ENCODE measurements around the gene CDH23. TPM values are rescaled to one million over a fixed set of nuclear protein-coding genes. Genes with fewer than 3 reads are reported as not detected.

The CDH23 gene
- polyA plus RNA-seq, 1 donor: 4.2 TPM

DNA sequence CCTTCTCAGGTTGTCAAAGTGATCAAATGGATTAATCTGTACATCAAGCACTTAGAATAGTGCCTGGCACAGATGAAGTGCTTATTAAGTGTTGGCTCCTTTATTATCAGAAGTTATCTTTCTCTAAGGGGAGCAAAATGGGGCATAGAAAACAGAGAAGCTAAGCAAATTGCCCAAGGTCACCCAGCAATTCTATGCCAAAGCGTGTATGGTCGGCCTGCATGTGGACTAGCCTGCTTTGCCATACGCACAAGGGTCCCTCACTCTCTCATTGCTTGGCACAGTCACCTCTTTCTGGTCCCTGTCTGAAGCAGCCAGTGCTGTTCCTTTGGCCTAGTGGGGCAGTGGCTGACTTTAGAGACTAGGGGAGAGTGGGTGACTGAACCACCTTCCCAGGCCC is 45.3 kb downstream of the CDH23 start:
- no peak for DNase-seq

DNA sequence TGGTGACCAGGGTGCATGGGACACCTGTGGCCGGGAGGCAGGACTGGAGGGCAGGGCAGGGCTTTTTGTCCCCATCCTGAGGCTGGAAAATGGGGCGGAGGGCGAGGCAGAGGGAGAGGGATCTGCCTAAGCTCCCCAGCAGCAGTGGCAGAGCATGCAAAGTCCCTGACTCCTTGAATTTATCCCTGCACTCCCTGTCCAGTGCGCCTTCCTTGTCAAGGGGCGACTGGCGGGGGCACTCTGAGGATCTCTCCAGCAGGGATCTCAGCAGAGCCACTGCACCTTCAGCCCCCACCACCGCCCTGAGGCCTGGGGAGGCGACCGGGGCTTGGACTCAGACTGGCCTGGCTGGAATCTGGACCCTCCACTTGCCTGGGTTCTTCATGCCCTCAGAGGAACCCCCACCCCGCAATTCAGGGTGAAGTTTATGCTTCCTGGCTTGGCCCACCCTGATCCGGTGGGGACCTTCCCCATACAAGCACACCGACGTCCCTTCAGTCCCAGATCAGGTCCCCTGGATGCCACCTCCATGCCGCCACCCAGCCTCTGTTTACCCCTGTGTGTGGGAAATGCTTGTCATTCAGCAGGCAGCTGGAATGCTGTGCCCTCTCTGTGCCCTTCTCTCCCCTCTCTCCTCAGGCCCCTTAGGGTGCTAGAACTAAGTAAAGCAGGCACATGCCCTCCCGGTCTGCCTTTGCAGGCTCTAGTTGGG is 46.3 kb downstream of the CDH23 start:
- DNase-seq: no peak

DNA sequence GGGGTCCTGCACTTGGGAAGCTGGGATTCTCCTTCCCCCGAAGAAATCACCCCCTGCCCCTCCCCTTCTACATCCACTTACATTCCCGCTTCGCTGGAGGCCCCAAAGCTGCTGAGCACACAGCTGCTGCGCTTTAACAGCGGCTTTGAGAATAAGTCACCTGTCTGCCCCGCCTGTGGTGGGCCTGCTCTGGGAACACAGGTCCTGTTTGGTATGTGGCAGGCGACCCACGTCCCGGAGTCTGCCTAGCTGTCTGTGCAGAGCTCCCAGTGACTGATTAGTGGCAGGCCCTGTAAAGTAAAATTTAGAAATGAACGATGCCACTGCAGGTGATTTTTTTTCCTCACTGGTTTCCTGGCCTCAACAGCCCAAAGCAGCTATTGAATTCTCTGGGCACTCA is 47.0 kb downstream of the CDH23 start:
- no peak for DNase-seq

DNA sequence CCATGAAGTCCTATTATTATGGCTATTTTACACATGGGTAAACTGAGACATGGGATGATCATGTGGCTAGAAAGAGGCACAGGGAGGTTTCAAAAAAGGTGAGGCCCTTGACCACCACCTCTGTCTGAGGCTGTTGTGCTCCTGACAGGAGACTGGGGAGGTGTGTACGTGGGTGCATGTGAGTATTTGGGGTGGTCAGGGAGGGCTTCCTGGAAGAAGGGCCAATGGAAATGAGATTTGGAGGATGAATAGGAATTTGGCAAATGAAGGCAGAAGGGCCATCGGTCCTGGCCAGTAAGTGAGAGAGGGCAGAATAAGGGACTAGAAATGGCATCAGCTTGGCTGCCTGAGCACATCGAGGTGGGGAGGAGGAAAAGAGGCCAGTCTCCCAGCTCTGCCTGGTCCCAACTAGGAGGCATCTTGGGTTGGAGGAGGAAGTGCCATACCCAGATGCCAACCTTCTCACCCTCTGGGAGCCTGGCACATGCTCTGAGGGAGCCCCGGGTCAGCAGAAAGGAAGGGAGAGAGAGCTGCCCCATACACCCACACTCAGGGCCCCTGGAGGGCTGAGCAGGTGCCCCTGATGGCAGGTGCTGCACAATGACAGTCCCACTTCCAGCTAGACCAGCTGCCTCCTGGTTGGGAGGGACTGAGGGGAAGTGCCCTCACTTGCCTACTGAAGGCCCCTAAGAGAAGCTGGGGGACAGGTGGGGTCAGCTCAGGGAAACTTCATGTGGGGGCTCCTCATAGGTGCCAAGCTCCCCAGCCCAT is 47.7 kb downstream of the CDH23 start:
- DNase-seq: no peak

DNA sequence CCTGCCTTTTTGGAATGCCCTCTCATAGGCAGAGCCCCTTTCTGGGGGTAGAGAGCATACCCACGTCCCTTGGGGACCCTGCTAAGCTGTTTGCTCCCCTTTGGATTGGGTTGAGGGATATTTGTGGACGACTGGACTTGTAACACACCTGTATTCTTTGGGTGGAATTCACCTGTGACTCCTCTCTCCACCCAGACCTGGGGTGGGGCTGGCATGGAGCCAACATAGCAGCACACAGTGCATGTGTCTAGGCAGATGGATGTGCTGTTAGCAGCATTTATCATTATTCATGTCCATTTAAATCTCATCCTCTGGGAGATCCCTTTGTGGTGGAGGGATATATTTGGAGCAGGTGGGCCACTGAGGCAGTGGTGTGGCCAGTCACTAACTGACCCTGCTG is 51.0 kb downstream of the CDH23 start:
- DNase-seq: no peak

DNA sequence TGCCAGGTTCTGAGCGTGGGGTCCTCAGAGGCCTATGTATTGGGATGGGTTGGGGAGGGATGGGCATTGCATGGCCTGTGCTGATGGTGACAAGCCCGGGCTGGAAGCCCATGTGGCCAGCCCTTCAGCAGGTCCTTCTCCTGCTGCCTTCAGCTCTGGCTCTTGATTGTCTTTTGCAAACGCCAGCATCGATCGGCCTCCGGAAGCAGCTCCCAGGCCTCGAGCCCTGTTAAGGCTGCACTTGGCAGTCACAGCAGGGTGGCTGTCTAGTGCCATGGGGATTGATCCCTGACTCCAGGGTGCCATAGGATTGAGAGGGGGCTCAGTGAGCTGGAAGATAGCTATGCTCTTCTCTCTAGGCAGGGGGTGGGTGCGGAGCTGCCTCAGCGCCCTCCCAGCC is 51.4 kb downstream of the CDH23 start:
- no peak for DNase-seq

DNA sequence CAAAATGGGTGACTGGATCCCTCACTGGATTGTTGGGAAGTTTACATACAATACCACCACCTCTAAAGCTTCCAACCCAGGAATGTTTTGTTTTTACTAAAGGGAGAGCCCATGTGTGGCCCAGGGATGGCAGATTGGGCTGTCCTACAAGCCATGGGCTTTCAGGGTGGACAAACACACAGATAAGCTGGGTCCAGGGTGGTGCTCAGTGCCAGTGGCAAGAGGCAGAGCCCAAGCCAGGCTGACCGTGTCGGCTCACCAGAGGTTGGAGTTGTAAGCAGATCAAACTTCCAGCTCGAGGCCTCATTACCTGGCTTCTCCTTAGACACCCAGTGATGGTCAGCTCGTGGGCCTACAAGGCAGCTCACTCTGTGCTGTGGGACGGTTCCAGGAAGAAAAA is 52.3 kb downstream of the CDH23 start:
- DNase-seq: no peak

DNA sequence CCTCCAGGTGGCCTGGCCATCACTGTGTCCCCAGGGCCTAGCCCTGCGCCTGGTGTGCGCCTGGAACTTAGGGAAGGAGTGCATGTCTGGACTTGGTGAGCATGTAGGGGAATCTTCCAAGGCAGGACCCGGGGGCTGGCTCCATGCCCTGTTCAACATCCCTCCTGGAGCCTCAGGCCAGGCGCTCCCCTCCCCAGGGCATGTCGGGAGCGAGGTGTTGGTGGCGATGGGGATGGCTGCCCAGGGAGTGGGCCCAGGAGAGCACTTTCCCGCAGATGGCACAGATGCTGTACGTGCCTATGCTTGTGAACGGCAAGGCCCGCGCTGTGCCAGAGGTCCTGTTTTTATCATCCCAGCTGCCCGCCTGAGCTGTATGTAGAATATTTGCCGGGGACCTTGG is 55.0 kb downstream of the CDH23 start:
- no peak for DNase-seq

DNA sequence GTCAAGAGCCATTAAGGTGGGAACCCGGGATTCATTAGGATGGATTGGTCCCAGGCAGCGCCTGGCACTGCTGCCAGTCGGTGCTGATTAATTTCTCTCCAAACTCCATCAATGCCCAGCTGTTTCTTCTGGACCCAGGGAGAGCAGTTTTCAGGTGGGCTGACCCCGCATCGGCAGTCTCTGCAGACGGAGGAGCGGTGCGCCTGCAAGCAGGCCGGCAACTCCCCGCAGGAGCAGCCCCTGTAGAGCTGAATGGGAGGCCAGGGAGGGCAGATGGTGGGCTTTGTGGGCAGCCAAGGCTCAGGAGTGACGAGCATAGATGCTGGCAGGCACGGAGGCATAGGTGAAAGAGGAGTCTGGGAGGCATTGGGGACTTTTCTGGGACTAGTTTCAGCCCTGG is 56.5 kb downstream of the CDH23 start:
- DNase-seq: no peak

DNA sequence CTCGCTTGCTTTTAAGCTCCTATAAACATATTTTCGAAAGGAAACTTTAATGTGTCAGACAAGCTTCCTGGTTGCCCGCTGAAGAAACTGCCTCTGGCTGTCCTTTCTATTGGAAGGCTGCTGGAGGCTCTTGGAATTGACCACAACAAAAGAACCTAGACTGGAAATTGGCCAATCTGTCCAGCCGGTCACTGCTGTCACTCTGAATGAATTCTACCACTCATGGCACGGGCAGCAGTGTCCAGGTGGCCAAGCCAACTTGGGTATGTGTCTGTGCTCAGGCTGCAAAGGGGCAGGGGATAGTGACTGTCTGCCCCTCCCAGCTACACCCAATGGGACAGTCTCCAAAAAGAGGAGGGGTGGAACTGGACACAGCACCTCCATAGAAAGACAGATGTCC is 57.6 kb downstream of the CDH23 start:
- DNase-seq: no peak

DNA sequence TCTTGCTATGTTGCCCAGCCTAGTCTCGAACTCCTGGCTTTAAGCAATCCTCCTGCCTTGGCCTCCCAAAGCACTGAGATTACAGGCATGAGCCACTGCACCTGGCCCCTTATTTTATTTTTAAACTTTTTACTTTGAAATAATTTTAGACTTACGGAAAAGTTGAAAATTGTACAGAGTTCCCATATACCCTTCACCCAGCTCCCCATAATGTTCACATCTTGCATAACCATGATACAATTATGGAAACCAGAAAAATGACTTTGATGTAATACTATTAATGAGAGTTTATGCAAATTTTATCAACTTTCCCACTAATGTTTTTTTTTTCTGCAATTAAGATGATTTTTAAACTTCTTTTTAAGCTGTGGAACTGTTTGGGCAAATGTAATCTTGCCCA is 58.3 kb downstream of the CDH23 start:
- DNase-seq: no peak

DNA sequence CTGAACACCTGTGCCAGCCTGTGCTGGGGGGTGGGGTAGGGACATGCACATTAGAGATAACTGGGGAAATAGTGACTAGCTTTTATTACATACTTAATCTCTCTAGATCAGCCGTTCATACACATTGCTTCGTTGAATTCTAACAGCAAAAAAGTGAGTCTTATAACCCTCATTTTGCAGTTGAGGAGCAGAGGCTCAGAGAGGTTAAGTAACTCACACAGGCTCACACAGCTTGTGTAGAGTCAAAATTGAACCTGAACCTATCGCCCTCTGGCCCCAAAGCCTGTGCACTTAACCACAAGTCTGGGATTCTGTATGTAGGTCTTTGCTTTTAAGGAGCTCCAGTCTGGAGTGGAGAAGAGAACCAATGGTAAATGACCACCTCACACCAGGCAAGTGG is 59.9 kb downstream of the CDH23 start:
- no peak for DNase-seq

DNA sequence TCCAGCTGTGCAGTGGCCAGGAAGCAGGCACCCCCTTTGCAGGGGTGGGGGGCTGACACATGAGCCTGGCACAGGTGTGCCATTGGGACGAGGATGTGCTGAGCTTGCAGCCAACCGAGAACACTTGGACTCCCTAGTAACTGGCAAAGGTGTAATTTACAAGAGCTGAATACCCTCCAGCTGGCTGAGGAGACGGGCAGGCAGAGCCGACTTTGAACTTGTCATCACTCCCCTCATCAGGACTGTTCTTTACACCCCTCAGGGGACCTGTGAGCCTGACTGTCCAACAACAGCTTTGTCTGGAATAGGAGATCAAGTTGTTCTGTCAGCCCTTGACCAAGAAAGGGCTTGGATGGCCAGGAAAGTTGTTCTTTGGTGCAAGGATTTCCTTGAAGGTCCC is 61.2 kb downstream of the CDH23 start:
- DNase-seq: no peak

DNA sequence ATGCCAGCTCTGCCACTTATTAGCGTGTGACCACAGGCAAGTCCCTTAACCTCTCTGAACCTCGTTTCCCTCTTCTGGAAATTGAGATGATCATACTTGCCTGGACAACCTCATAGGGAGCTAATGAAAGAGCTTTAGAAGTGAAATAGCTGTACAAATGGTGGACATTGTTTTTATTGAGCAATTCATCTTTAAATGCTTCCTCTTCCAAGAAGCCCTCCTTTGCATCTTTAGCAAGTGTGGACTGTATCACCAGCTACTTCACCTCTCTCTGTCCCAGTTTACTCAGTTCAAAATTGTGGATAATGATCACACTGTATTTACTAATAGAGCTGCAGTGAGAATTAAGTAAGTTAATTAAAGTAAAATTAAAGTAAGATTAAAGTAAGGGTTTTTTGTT is 61.7 kb downstream of the CDH23 start:
- no peak for DNase-seq

DNA sequence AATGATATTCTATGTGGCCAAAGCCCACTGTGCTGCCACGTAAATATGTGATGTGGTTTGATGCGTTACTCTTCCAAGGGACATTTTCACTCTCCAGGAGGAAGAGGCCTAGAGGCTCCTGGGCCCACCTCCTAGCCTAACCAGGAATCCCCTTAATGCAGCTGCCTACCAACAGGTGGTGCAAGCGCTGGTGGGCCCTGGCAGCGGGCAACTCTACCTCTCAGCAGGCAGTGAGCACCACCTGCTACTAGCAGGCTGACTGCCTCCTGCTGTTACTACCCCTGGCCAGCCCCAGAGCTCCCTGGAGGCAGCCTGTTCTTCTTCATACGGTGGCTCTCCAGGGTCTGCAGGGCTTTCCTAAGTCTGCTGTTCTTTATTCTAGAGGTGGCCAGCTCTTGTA is 62.8 kb downstream of the CDH23 start:
- no peak for DNase-seq

DNA sequence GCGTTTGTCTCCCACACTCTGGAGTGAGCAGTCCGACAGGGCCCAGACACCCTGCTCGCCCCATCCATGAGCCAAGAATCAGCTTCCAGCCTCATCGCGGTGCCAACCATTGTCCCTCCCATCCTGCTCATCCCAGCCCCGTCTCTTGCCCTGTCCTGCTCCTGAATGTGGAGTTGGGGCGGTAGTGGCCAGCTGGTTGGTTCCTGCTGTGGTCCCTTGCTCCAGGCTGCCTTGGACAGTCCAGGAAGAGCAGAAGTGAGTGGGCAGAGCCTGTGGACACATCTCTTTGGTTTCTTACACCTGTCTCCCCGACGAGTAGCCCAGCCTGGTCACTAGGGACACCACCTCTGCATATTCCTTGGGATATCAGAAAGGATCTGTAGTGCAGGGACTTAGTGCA is 63.9 kb downstream of the CDH23 start:
- no peak for DNase-seq

DNA sequence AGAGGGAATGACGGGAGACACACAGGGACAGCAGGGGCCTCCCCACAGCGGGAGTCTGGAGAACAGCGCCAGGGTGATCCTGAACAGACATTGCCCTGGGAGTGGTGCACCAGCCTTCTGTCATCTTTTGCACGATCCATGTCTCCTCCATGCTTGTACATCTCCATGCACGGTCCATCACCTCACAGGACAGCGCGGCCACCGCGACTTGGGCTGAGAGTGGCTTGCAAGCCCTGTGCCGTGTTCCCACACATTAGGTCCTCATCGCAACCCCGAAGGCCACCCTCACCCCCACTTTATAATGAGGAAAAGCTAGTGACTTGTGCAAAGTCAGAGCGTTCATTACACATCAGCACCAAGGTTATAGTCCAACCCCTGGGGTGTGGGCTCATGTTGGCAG is 64.7 kb downstream of the CDH23 start:
- no peak for DNase-seq

DNA sequence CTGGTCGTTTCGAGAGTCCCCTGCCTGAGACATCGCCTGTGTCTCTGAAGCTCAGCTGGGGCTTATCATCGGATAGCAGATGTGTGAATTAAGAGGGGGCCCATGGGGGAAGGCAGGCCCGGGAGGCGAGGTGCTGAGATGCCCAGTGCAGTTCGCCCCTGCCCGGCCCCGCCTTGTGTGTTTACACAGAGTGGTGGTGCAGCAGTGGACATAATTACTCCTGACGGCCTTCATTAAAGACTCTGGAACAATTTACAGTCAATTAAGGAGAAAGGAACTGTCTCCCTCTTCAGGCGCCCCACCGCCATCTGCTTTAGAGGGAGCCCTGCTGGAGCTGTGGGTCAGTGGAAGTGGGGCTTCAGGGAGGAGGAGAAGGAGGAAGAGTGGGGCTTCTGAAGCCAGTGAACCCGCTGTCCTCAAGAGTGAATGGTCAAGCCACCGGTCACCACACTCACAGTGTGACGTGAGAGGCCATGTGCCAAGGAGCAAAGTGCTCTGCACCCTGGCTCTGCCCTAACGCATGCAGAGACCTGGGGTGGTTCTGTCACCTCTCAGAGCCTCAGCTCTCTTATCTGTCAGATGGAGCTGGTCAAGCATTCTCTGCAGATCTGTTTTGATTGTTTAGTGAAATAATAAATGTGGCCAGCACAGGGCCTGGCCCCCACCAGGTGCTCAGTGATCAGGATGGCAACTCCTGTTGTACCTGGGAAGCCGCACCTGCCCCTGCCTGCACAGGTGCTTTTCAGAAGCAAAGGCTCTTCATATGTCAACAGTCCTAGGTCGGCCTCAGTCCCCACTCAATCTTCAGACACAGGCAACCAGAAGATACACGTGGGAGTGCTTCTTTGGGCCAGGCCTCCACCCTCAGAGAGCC is 65.6 kb downstream of the CDH23 start:
- no peak for DNase-seq

DNA sequence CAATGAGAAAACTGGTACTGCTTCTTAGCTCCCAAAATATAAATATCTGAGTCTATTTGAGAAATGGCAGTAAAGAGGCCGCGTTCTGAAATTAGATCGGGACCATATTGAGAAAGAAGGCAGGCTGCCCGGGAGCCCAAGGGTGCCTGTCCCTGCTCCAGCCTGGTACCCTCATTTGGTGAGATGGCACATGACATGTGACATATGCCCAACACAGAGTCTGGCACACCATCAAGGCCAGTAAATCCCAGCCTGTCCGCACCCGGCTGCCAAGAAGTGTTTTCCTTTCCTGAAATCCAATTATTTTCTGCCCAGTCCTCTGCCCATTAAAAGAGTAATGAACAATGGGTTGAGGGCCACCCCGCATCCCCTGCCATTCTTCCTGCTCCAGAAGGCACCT is 66.4 kb downstream of the CDH23 start:
- no peak for DNase-seq

DNA sequence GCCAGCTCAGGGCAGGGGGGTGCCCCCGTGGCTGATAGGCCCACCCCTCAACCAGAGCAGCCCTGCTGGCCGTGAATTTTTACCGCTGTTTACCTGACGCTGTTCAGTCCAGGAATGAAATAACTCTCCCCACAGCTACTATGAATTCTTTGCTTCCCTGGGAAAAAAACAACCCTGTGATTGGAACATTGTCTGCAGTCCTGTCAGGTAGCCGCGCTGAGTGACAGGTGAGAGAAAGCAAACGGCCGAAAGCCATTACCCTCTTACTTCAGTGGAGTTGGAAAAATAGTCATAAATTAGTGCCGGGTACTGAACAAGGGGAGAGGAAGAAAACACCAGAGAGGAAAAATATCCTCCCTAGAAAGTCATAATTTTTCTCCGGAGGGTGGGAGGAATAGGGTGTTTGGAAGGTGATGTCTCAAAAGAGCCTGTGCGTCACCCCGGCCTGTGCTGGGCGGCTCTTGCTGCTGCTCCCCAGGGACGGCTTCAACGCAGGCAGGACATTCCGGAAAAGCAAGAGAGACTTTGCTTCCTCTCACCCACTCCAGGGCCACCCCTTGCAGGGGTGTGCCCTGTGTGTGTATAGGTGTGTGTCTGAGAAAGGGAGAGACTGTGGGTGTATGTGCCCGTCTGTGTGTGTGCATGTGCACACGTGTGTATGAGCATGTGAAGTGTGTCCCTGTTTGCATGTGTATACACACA is 69.0 kb downstream of the CDH23 start:
- no peak for DNase-seq

DNA sequence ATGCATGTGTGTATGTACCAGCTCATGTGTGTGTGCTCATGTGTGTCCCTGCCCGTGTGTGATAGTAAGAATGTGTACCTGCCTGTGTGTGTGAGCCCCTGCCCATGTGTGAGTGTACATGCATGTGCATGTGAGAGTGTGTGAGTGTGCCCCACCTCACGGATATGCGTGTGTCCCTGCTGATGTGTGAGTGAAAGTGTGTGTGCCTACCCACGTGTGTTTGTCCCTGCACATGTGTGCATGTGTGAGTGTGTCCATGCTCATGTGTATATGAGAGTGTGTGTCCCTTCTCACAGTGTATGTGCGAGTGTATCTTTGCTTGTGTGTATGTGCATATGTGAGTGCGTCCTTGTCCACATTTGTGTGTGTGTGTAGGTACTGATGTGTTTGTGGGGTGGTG is 69.6 kb downstream of the CDH23 start:
- DNase-seq: no peak

DNA sequence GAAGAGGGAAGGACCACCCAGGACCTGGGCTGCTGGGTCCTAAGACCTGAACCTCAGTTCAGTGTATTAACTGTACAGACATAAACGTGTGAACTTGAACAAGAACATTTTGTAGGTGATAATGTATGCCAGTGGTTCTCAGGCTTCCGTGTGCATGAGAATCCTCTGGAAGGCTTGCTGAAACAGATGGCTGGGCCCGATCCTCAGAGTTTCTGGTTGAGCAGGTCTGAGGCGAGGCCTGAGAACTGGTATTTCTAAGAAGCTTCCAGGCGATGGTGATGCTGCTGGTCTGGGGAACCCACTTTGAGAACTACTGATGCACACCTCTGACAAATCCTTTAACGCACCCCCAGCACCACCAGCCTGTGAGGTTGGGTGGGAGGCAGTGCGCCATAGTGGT is 70.4 kb downstream of the CDH23 start:
- no peak for DNase-seq

Measured in hindlimb muscle (tissue), 1 donor.